WI38 (cell line): Measurements from ENCODE around the gene TBC1D17.

Experiments used
- H3K4me3 ChIP-seq: 2 replicates; pipeline ENCODE4 v1.5.1; 2011; ENCODE audit warnings: low read depth, mild to moderate bottlenecking, control low read depth, low read length
- TF ChIP-seq, protein P1 (sequence below): IDR thresholded peaks from 2 replicates; pipeline ENCODE4 v1.5.1; 2012; ENCODE audit warnings: low read depth, mild to moderate bottlenecking, control low read depth, low read length

The TBC1D17 gene

DNA sequence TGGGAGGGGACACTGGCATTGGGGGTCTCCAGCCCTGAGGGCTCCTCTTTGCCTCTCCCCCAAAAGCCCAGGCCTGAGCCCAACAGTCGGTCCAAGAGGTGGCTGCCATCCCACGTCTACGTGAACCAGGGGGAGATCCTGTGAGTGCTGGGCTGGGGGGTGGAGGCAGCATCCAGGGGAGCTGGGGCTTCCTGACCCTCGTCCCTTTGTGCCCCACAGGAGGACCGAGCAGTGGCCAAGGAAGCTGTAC is 19.7 kb upstream of the TBC1D17 start:
- TF ChIP-seq, protein P1, sequence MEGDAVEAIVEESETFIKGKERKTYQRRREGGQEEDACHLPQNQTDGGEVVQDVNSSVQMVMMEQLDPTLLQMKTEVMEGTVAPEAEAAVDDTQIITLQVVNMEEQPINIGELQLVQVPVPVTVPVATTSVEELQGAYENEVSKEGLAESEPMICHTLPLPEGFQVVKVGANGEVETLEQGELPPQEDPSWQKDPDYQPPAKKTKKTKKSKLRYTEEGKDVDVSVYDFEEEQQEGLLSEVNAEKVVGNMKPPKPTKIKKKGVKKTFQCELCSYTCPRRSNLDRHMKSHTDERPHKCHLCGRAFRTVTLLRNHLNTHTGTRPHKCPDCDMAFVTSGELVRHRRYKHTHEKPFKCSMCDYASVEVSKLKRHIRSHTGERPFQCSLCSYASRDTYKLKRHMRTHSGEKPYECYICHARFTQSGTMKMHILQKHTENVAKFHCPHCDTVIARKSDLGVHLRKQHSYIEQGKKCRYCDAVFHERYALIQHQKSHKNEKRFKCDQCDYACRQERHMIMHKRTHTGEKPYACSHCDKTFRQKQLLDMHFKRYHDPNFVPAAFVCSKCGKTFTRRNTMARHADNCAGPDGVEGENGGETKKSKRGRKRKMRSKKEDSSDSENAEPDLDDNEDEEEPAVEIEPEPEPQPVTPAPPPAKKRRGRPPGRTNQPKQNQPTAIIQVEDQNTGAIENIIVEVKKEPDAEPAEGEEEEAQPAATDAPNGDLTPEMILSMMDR: no peak
- no peak overlapping the region for H3K4me3 ChIP-seq

- TF ChIP-seq, protein P1: no peak
- H3K4me3 ChIP-seq: no peak overlapping the region
Measured at GRCh38 chr19:49858088-49858985, 19.2 kb upstream of the TBC1D17 start.

- no peak overlapping the region for H3K4me3 ChIP-seq
- TF ChIP-seq, protein P1: no peak
Measured at GRCh38 chr19:49859682-49860335, 17.7 kb upstream of the TBC1D17 start.

DNA sequence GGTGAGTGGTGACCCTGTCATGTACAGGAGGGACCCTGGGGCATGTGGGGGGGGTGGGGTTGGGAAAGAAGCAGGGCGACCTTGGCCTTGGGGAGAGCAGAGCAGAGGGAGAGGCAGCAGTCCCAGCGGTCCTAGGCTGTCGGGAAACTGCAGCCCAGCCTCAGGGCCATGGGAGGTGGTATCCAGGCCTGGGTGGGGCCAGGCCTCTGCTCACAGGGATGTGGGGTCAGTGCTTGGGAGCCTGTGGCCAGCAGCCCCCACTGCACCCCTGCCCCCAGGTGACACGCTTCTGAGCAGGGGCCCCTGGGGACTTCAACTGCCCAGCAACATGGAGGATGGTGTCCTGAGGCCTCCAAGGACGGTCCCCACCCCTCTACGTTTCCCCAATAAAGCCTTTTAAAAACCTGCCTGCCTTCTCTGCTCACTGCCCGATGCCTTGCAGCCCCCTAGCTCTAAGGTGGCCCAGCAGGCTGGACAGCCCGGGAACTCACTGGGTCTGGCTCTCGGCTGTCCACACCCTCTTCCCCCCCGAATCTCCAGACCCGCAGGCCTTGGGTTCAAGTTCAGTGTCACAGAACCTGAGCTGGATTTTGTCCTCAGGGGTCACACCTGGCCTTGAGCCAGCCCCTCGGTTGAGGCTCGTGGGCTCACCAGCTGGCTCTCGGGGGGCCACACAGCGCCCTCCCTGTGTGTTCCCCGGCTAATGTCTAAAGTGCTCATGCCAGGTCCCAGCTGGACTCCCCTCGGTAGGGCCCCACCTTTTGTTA is 17.0 kb upstream of the TBC1D17 start:
- H3K4me3 ChIP-seq: no peak overlapping the region
- TF ChIP-seq, protein P1: no peak

- H3K4me3 ChIP-seq: no peak overlapping the region
- TF ChIP-seq, protein P1: no peak
Measured at GRCh38 chr19:49861107-49861506, 16.4 kb upstream of the TBC1D17 start.

- TF ChIP-seq, protein P1: no peak
- no peak overlapping the region for H3K4me3 ChIP-seq
Measured at GRCh38 chr19:49861541-49862378, 15.7 kb upstream of the TBC1D17 start.
